Endothelial cell of umbilical vein (primary cell): ENCODE results near the gene AIG1. TPM values are rescaled to one million over a fixed set of nuclear protein-coding genes. Genes with fewer than 3 reads are reported as not detected.

ENCODE experiments used
- BruUV-seq: library from RNA; stranded (reverse); fragments of 400-500 nt; replicated peaks from 2 replicates; lab custom pipeline; 2021; lab: Mats Ljungman, UMichigan
- CTCF ChIA-PET: fragments of 300-600, 350-600 bp; sonication (Branson Sonifier 250); formaldehyde crosslinking; loops from one replicate; lab custom pipeline; 2021; ENCODE audit warnings: antibody characterized with exemption, inconsistent platforms; lab: Charles Lee
- POLR2A ChIA-PET: fragments of 300-600, 350-600 bp; sonication (Branson Sonifier 250); formaldehyde crosslinking; loops from one replicate; lab custom pipeline; 2021; ENCODE audit warnings: antibody characterized with exemption, inconsistent platforms; lab: Charles Lee
- DNase-seq: peaks from one replicate; pipeline ENCODE4 v3.0.0-alpha.2; 2011; ENCODE audit warnings: low read depth, low spot score
- FAIRE-seq: peaks from 2 replicates; lab custom pipeline; 2011; peaks lifted over from hg19 to GRCh38; lab: Jason Lieb, UNC
- H2AFZ ChIP-seq: 2 replicates; pipeline ENCODE4 v1.6.0; 2012; ENCODE audit warnings: low read depth, low read length, control low read depth, inconsistent platforms
- H3K27ac ChIP-seq: 2 replicates; pipeline ENCODE4 v1.5.1; 2011; ENCODE audit warnings: low read depth, mild to moderate bottlenecking, control low read depth, low read length, moderate library complexity; ENCODE audit not compliant: insufficient read depth
- H3K27me3 ChIP-seq, 2 experiments: 2 replicates each; pipeline versions ENCODE4 v1.6.0 to v1.6.1; 2011; ENCODE audit warnings: low read length in 2 of 2, mixed read lengths in 1 of 2; ENCODE audit not compliant: control insufficient read depth in 2 of 2, insufficient read depth in 2 of 2
- H3K36me3 ChIP-seq, 2 experiments: 2 replicates in 1 of 2; 3 replicates in 1 of 2; pipeline ENCODE4 v1.5.1; 2011; ENCODE audit warnings: low read length in 2 of 2, mild to moderate bottlenecking in 1 of 2, moderate library complexity in 1 of 2; ENCODE audit not compliant: control insufficient read depth in 2 of 2, insufficient read depth in 2 of 2; ENCODE audit errors: extremely low read depth in 1 of 2
- H3K4me1 ChIP-seq: 3 replicates; pipeline ENCODE4 v1.5.1; 2011; ENCODE audit warnings: mild to moderate bottlenecking, low read length; ENCODE audit not compliant: control insufficient read depth, insufficient read depth; ENCODE audit errors: extremely low read depth
- H3K4me2 ChIP-seq: 2 replicates; pipeline ENCODE4 v1.6.1; 2011; ENCODE audit warnings: low read length, control low read depth, mixed read lengths; ENCODE audit not compliant: insufficient read depth
- H3K4me3 ChIP-seq, 3 experiments: fragments of 200-600 bp in 1 of 3; sonication (generic), shearing (Covaris generic) in 1 of 3; replicated peaks in 1 of 3; 2 replicates each; pipeline ENCODE4 v1.5.1; 2011 to 2016; ENCODE audit warnings: control low read depth in 3 of 3, low read length in 3 of 3, mild to moderate bottlenecking in 2 of 3, inconsistent platforms in 1 of 3, low read depth in 1 of 3, moderate library complexity in 1 of 3; ENCODE audit not compliant: insufficient read depth in 1 of 3
- H3K79me2 ChIP-seq: 2 replicates; pipeline ENCODE4 v1.6.0; 2012; ENCODE audit warnings: low read length, inconsistent platforms; ENCODE audit not compliant: control insufficient read depth, insufficient read depth
- H3K9ac ChIP-seq: replicated peaks from 2 replicates; pipeline ENCODE3; 2011; ENCODE audit warnings: low read length, control low read depth; ENCODE audit not compliant: insufficient read depth; ENCODE audit errors: extremely low read depth
- H3K9me1 ChIP-seq: replicated peaks from 3 replicates; pipeline ENCODE4 v1.6.0; 2011; ENCODE audit warnings: mild to moderate bottlenecking, low read length; ENCODE audit not compliant: control insufficient read depth, insufficient read depth; ENCODE audit errors: extremely low read depth
- H3K9me3 ChIP-seq: replicated peaks from 2 replicates; pipeline ENCODE4 v1.5.1; 2012; ENCODE audit warnings: low read length, inconsistent platforms; ENCODE audit not compliant: control insufficient read depth, insufficient read depth
- H4K20me1 ChIP-seq: replicated peaks from 2 replicates; pipeline ENCODE3; 2011; ENCODE audit warnings: mild to moderate bottlenecking, low read length; ENCODE audit not compliant: control insufficient read depth, insufficient read depth; ENCODE audit errors: extremely low read depth
- EZH2 ChIP-seq: IDR thresholded peaks from 2 replicates; pipeline ENCODE4 v1.6.1; 2012; ENCODE audit warnings: borderline replicate concordance, low read depth, mild to moderate bottlenecking, moderate library complexity, low read length, inconsistent platforms; ENCODE audit not compliant: severe bottlenecking
- FOS ChIP-seq: IDR thresholded peaks from 2 replicates; pipeline ENCODE4 v1.6.1; 2011; ENCODE audit warnings: mild to moderate bottlenecking, low read length, moderate library complexity, borderline replicate concordance; ENCODE audit not compliant: insufficient read depth
- GATA2 ChIP-seq: IDR thresholded peaks from 2 replicates; pipeline ENCODE4 v1.7.0; 2011; ENCODE audit warnings: low read depth, mild to moderate bottlenecking, moderate library complexity, mixed read lengths, low read length; ENCODE audit not compliant: insufficient read length, insufficient read depth
- JUN ChIP-seq: IDR thresholded peaks from 2 replicates; pipeline ENCODE4 v1.6.1; 2011; ENCODE audit warnings: borderline replicate concordance, low read depth; ENCODE audit not compliant: insufficient read length, insufficient read depth
- MYC ChIP-seq: IDR thresholded peaks from one replicate; pipeline ENCODE4 v1.6.1; 2011; ENCODE audit warnings: mild to moderate bottlenecking, low read depth, low read length
- POLR2A ChIP-seq: IDR thresholded peaks from 2 replicates; pipeline ENCODE4 v1.6.1; 2012; ENCODE audit warnings: low read depth, mild to moderate bottlenecking, control low read depth, low read length
- POLR2AphosphoS5 ChIP-seq: IDR thresholded peaks from 2 replicates; pipeline ENCODE4 v1.6.1; 2012; ENCODE audit warnings: low read depth, mild to moderate bottlenecking, control low read depth, low read length, moderate library complexity; ENCODE audit not compliant: insufficient read depth
- dilution Hi-C: fragments of 300-500 bp; cut with MboI; formaldehyde crosslinking; loops from one replicate; pipeline ENCODE4 v1.15.0; 2019; ENCODE audit warnings: low sequenced_read_pairs; ENCODE audit not compliant: extremely low pct_ligation_motif_present
- intact Hi-C: fragments of 100-400 bp; cut with micrococcal nuclease; formaldehyde crosslinking; loops from one replicate; pipeline ENCODE4 v1.10.0; 2022
- polyA plus RNA-seq, 4 experiments: library from polyadenylated mRNA; depleted of rRNA in 3 of 4; stranded (reverse) in 3 of 4; unstranded in 1 of 4; fragments of >200 nt; gene quantifications; 2 replicates each; pipeline versions ENCODE4 v1.2.1 to v1.2.3, GENCODE V29; 2011 to 2012; ENCODE audit warnings: missing spikeins in 1 of 4
- total RNA-seq: library from RNA; stranded (reverse); gene quantifications from 2 replicates; pipeline ENCODE4 v1.2.3, GENCODE V29; 2021
- TF ChIP-seq, protein P1 (sequence below): IDR thresholded peaks from 2 replicates; pipeline ENCODE4 v1.6.1; 2011; ENCODE audit not compliant: insufficient read depth, insufficient read length
- TF ChIP-seq, protein P2 (sequence below), 2 donors: IDR thresholded peaks; 1 replicate in 1 of 2; 2 replicates in 1 of 2; pipeline ENCODE4 v1.5.1; 2011; ENCODE audit warnings: low read length in 2 of 2, mild to moderate bottlenecking in 2 of 2, moderate library complexity in 2 of 2, control low read depth in 1 of 2, inconsistent platforms in 1 of 2, low read depth in 1 of 2; ENCODE audit not compliant: insufficient read depth in 1 of 2; ENCODE audit errors: extremely low read depth in 1 of 2

AIG1 gene
- total and polyA plus RNA-seq, 2 donors (not counting 3 experiments of a cell fraction or from before 2014, with no cell fraction given), result 17.7 to 22.7 TPM

DNA sequence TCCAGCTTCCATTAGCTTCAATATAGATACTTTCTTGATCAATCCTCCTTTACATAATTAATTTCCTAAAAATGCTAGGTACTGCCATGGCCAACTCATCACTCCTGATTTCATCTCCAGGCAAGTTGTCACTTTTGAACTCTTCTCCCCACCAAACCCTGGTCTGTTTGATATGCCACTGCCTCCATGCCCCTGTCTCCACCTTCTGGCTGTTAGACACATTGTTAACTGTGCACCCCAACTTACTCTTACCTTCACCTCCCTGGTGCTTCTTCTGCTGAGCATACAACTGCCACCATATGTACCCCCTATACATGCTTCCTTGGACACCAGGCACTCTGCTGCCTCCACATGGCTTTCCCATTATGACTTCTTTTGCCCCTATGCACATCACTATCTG lies 21.9 kb upstream of the AIG1 start:
- Histone ChIP-seq H3K9ac (no peak overlapping the region), H3K4me2 (no peak overlapping the region), H3K79me2 (no peaks in the 10 kb centered on the region), H2AFZ (no peak overlapping the region), H3K27ac (no peak overlapping the region), H3K4me3 (no peak overlapping the region), H3K4me1 (no peaks in the 10 kb centered on the region), H3K9me1 (no peaks in the 10 kb centered on the region), H3K9me3 (no peaks in the 10 kb centered on the region), H3K36me3 (no peaks in the 10 kb centered on the region), H4K20me1 (no peaks in the 10 kb centered on the region), H3K27me3 (peaks cover 3 to 12% of the 10 kb centered on the region in 2 experiments)
- CTCF ChIA-PET, result no interaction called here
- POLR2A ChIA-PET, result no interaction called here
- FAIRE-seq, result no peak
- no TSS peak for BruUV-seq
- intact Hi-C loops, result no loop called here
- dilution Hi-C loops, result no loop called here
- no peak for DNase-seq
- TF ChIP-seq, protein P1, sequence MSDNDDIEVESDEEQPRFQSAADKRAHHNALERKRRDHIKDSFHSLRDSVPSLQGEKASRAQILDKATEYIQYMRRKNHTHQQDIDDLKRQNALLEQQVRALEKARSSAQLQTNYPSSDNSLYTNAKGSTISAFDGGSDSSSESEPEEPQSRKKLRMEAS, result no peak
- TF ChIP-seq POLR2AphosphoS5 (no peak), POLR2A (no peak), MYC (no peak), EZH2 (no peak), FOS (no peak), JUN (no peak), GATA2 (no peak)
- TF ChIP-seq, protein P2, sequence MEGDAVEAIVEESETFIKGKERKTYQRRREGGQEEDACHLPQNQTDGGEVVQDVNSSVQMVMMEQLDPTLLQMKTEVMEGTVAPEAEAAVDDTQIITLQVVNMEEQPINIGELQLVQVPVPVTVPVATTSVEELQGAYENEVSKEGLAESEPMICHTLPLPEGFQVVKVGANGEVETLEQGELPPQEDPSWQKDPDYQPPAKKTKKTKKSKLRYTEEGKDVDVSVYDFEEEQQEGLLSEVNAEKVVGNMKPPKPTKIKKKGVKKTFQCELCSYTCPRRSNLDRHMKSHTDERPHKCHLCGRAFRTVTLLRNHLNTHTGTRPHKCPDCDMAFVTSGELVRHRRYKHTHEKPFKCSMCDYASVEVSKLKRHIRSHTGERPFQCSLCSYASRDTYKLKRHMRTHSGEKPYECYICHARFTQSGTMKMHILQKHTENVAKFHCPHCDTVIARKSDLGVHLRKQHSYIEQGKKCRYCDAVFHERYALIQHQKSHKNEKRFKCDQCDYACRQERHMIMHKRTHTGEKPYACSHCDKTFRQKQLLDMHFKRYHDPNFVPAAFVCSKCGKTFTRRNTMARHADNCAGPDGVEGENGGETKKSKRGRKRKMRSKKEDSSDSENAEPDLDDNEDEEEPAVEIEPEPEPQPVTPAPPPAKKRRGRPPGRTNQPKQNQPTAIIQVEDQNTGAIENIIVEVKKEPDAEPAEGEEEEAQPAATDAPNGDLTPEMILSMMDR (IDR thresholded peaks at IDR 0.05; ENCODE audit: extremely low read depth in 1 of 2, insufficient read depth in 1 of 2, low read depth in 1 of 2, low read length in 2 of 2), result no peak
